Epithelial cell of proximal tubule (primary cell): ENCODE results near the gene FARS2. TPM values are rescaled to one million over a fixed set of nuclear protein-coding genes. Genes with fewer than 3 reads are reported as not detected.
"Not testable (repeated sequence)": the region's sequence is repeated elsewhere in the genome, so short reads cannot be mapped to it uniquely, and the experiment has no call there.

ENCODE experiments used
- DNase-seq: peaks from one replicate; pipeline ENCODE4 v3.0.0-alpha.2; 2011; ENCODE audit warnings: low read depth
- H3K4me3 ChIP-seq: 2 replicates; pipeline ENCODE4 v1.5.1; 2011; ENCODE audit warnings: low read depth, mild to moderate bottlenecking, low read length
- total RNA-seq: library from RNA; depleted of rRNA; stranded (reverse); fragments of >200 nt; gene quantifications from 2 replicates; pipeline ENCODE4 v1.2.3, GENCODE V29; 2015
- TF ChIP-seq, protein P1 (sequence below): conservative IDR thresholded peaks from 2 replicates; pipeline ENCODE4 v1.5.1; 2012; ENCODE audit warnings: low read depth, mild to moderate bottlenecking, low read length

FARS2 gene
- total RNA-seq, 1 donor from 2014 or later = 7.7 TPM

DNA sequence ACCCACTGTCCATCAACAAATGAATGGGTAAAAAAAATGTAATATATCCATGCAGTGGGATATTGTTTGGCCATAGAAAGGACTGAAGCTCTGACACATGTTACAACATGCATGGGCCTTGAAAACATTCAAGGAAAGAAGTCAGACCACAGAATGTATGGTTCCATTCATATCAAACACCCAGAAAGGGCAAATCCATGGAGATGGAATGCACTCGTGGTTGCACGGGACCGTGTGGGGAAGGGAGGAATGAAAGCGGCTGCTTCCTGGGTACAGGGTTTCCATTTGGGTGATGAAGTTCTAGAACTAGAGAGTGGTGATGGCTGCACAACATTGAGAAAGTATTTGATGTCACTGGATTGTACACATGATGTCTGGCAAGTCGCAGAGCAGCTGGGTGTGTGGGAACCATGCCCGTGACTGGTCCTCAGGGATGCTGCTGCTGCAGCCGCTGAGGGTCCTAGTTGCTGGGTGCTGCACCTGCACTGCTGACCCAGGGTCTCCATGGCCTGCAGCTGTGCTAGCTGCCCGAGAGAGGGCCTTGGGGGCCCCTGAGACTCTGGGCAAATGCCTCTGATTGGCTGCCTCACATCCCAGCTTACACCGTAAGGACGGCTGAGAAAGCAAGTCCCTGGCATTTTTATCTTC, 525.1 kb downstream of the FARS2 start:
- TF ChIP-seq, protein P1, sequence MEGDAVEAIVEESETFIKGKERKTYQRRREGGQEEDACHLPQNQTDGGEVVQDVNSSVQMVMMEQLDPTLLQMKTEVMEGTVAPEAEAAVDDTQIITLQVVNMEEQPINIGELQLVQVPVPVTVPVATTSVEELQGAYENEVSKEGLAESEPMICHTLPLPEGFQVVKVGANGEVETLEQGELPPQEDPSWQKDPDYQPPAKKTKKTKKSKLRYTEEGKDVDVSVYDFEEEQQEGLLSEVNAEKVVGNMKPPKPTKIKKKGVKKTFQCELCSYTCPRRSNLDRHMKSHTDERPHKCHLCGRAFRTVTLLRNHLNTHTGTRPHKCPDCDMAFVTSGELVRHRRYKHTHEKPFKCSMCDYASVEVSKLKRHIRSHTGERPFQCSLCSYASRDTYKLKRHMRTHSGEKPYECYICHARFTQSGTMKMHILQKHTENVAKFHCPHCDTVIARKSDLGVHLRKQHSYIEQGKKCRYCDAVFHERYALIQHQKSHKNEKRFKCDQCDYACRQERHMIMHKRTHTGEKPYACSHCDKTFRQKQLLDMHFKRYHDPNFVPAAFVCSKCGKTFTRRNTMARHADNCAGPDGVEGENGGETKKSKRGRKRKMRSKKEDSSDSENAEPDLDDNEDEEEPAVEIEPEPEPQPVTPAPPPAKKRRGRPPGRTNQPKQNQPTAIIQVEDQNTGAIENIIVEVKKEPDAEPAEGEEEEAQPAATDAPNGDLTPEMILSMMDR = no peak
- no peak for DNase-seq
- H3K4me3 ChIP-seq = no peak overlapping the region

DNA sequence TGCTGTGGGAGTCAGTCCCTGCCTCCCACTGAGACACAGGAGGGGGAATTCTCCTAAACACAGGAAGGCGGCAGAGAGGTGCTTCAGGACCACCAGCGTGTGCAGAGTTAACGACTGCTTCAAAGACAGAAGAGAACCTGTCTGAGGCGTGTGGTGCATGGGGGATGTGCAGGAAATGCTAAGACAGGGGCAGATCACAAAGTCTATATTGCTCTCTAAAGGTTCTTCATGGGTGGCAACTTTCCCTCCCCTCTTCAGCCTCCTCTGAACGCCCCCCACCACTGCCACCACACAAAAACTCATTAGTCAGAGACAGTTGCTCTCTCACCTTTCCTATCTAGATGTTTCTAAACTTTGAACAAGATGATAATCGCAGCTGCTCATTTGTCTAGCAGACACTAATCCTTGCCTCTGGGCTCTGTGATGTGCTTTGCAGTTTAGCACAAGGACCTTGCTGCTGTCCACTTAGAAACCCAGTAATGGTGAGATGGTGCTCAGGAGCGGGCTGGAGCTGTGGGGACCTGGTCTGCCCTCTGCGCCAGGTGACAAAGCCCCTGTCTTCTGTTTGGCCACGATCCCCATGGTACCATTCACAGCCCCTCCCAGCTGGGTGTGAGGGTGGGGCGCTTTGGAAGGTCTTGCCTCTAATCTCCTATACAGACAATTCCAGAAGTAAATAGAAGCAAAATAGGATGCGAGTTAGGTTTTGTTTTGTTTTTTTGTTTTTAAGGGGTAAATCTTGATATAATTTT, 525.8 kb downstream of the FARS2 start:
- TF ChIP-seq, protein P1 = no peak
- no peak overlapping the region for H3K4me3 ChIP-seq
- DNase-seq = no peak

DNA sequence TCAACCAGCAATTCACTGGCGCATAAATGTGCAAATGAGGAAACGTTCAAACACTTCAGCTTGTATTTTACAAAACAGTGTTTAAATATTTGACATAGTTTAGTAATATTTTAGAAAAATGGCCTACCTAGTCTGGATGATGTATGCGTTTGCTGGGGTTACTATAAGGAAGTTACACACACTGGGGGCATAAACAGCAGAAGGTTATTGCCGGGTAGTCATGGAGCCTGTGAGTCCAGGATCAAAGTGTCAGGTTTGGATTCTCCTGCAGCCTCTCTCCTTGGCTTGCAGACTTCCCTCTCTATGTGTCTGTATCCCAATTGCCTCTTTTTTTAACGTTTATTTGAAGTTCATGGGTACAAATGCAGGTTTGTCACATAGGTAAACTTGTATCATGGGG, 528.1 kb downstream of the FARS2 start:
- DNase-seq, H3K4me3 ChIP-seq: not testable (repeated sequence)

DNA sequence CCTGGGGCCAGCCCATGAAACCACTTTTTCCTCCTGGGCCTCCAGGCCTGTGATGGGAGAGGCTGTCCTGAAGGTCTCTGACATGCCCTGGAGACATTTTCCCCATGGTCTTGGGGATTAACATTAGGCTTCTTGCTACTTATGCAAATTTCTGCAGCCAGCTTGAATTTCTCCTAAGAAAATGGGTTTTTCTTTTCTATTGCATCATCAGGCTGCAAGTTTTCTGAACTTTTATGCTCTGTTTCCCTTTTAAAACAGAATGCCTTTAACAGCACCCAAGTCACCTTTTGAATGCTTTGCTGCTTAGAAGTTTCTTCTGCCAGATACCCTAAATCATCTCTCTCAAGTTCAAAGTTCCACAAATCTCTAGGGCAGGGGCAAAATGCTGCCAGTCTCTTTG, 535.2 kb downstream of the FARS2 start:
- not testable (repeated sequence) for H3K4me3 ChIP-seq, DNase-seq

DNA sequence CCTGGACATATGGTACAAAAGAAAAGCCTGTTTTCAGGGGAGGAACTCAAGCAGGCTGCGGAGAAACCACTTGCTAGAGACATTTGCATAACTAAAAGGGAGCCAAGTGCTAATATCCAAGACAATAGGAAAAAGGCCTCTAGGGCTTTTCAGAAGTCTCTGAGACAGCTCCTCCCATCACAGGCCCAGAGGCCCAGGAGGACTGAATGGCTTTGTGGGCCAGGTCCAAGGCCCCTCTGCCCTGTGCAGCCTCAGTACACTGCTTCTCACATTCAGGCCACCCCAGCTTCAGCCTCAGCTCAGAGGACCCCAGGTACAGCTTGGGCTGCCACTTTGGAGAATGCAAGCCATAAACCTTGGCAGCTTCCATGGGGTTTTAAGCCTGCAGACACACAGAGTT, 545.1 kb downstream of the FARS2 start:
- not testable (repeated sequence) for DNase-seq

DNA sequence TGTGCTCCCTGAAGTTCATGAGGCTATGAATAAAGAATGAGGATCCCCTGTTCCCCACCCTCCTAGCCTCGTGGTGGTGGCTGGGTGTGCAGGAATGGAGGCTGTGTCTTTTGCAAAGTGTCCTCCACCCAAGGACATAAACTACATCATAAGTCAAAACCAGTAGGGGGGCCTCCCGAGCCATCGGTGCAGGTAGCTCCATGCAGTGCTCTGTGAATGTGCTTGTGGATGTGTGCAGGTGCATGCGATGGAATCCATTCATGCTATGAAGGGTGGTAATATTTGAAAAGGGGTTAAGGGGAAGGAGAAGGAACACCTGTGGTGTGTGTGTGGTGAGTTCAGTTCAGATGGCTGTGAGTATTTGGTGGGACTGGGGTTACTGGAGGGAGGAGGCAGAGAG, 548.1 kb downstream of the FARS2 start:
- TF ChIP-seq, protein P1 = no peak
- no peak overlapping the region for H3K4me3 ChIP-seq
- no peak for DNase-seq

More for the DNA sequence above, 545.1 kb downstream of the FARS2 start:
- H3K4me3 ChIP-seq = not testable (repeated sequence)

DNA sequence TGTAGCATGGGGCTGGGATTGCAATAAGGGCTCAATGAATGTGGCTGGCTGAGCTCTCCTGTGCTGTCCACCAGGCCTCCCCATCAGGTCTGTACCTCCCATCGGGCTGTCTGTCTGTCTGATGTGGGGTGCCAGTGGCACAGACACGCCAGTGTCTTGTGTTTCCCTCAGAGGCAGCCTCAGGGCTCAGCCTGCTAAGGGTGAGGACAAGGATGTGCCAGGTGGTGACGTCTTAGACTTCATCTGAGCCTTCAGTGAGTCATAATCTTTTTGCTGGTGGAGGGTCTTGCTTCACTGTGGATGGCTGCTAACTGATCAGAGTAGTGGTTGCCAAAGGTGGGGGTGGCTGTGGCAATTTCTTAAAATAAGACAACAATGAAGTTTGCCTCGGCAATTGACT, 550.7 kb downstream of the FARS2 start:
- H3K4me3 ChIP-seq = no peak overlapping the region
- TF ChIP-seq, protein P1 = no peak
- DNase-seq = no peak

DNA sequence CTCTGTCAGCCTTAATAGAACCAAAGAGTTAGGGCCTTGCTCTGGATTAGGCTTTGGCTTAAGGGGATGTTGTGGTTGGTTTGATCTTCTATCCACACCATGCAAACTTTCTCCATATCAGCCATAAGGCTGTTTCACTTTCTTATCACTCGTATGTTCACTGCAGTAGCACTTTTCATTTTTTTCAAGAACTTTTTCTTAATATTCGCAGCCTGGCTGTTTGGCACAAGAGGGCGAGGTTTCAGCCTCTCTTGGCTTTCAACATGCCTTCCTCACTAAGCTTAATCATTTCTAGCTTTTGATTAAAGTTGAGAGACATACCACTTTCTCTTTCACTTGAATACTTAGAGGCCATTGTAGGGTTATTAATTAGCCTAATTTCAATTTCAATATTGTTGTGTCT, 552.3 kb downstream of the FARS2 start:
- TF ChIP-seq, protein P1 = no peak

More for the DNA sequence above, 552.3 kb downstream of the FARS2 start:
- no peak for DNase-seq
- H3K4me3 ChIP-seq = no peak overlapping the region
